WTC11 (cell line): ENCODE measurements around the gene AHSG. TPM values are rescaled to one million over a fixed set of nuclear protein-coding genes. Genes with fewer than 3 reads are reported as not detected.

ENCODE experiments used
- ATAC-seq: fragments of 200-7000 bp; cut with Tn5 transposase; 2 replicates; pipeline ENCODE4 v1.10.0; 2021; ENCODE audit warnings: mild to moderate bottlenecking, moderate library complexity
- CTCF ChIA-PET: fragments of 300-600 bp; sonication (Branson Sonifier 250); formaldehyde crosslinking; loops from one replicate; lab custom pipeline; 2021; ENCODE audit warnings: antibody characterized with exemption; lab: Charles Lee
- POLR2A ChIA-PET: fragments of 350-600 bp; sonication (Branson Sonifier 250); formaldehyde crosslinking; loops from one replicate; lab custom pipeline; 2021; ENCODE audit warnings: antibody characterized with exemption; lab: Charles Lee
- DNase-seq: peaks from one replicate; pipeline ENCODE4 v3.0.0; 2021; ENCODE audit warnings: low spot score
- H3K27ac Mint-ChIP-seq: 2 replicates; pipeline ENCODE4 v1.8.0; 2021; ENCODE audit warnings: mixed read lengths
- H3K27me3 Mint-ChIP-seq: 2 replicates; pipeline ENCODE4 v1.8.0; 2021; ENCODE audit warnings: low read depth, mild to moderate bottlenecking, moderate library complexity, mixed read lengths
- H3K36me3 Mint-ChIP-seq: 2 replicates; pipeline ENCODE4 v1.8.0; 2021; ENCODE audit warnings: mixed read lengths
- H3K4me1 Mint-ChIP-seq: 2 replicates; pipeline ENCODE4 v1.8.0; 2022; ENCODE audit warnings: mixed read lengths
- H3K4me3 Mint-ChIP-seq: 2 replicates; pipeline ENCODE4 v1.8.0; 2021; ENCODE audit warnings: mild to moderate bottlenecking, moderate library complexity, mixed read lengths
- H3K9me3 Mint-ChIP-seq: 2 replicates; pipeline ENCODE4 v1.8.0; 2021; ENCODE audit warnings: mixed read lengths
- AFF4 ChIP-seq: sonication (generic); formaldehyde crosslinking; IDR thresholded peaks from 2 replicates; pipeline ENCODE4 v1.8.1; 2023; ENCODE audit warnings: mild to moderate bottlenecking, missing genetic modification reagents, borderline replicate concordance
- CBFB ChIP-seq: sonication (generic); formaldehyde crosslinking; IDR thresholded peaks from 2 replicates; pipeline ENCODE4 v1.8.1; 2022; ENCODE audit warnings: mild to moderate bottlenecking, low read depth, missing genetic modification reagents
- CREM ChIP-seq: sonication (generic); formaldehyde crosslinking; IDR thresholded peaks from 2 replicates; pipeline ENCODE4 v1.8.1; 2022; ENCODE audit warnings: mild to moderate bottlenecking, missing genetic modification reagents, moderate library complexity
- ERG ChIP-seq: fragments of 250-450 bp; sonication (Bioruptor Pico); IDR thresholded peaks from 2 replicates; pipeline ENCODE4 v1.8.0; 2021; ENCODE audit warnings: mild to moderate bottlenecking
- FOXP1 ChIP-seq: sonication (generic); formaldehyde crosslinking; IDR thresholded peaks from 2 replicates; pipeline ENCODE4 v1.8.0; 2022; ENCODE audit warnings: missing genetic modification reagents, mild to moderate bottlenecking, moderate library complexity, borderline replicate concordance
- IRF2 ChIP-seq: sonication (generic); formaldehyde crosslinking; IDR thresholded peaks from 2 replicates; pipeline ENCODE4 v1.8.0; 2022; ENCODE audit warnings: low read depth, missing genetic modification reagents, borderline replicate concordance
- KAT7 ChIP-seq: sonication (generic); formaldehyde crosslinking; IDR thresholded peaks from 2 replicates; pipeline ENCODE4 v1.8.1; 2023; ENCODE audit warnings: missing genetic modification reagents, mild to moderate bottlenecking, borderline replicate concordance
- SOX15 ChIP-seq: fragments of 250-450 bp; sonication (Bioruptor Pico); IDR thresholded peaks from 2 replicates; pipeline ENCODE4 v1.9.0; 2021; ENCODE audit warnings: mild to moderate bottlenecking
- SP1 ChIP-seq: sonication (generic); formaldehyde crosslinking; conservative IDR thresholded peaks from 2 replicates; pipeline ENCODE4 v1.8.1; 2022; ENCODE audit warnings: missing genetic modification reagents
- STAT6 ChIP-seq: sonication (generic); formaldehyde crosslinking; conservative IDR thresholded peaks from 2 replicates; pipeline ENCODE4 v1.8.1; 2023; ENCODE audit warnings: mild to moderate bottlenecking, low read depth, missing genetic modification reagents, moderate library complexity
- TEAD1 ChIP-seq: sonication (generic); formaldehyde crosslinking; IDR thresholded peaks from 2 replicates; pipeline ENCODE4 v1.8.0; 2022; ENCODE audit warnings: mild to moderate bottlenecking, missing genetic modification reagents
- ZNF121 ChIP-seq: sonication (generic); formaldehyde crosslinking; IDR thresholded peaks from 2 replicates; pipeline ENCODE4 v1.8.0; 2023; ENCODE audit warnings: missing genetic modification reagents
- ZNF232 ChIP-seq: sonication (generic); formaldehyde crosslinking; IDR thresholded peaks from 2 replicates; pipeline ENCODE4 v1.8.0; 2022; ENCODE audit warnings: mild to moderate bottlenecking, missing genetic modification reagents
- ZNF425 ChIP-seq: fragments of 250-450 bp; sonication (Bioruptor Pico); conservative IDR thresholded peaks from 2 replicates; pipeline ENCODE4 v1.9.0; 2021; ENCODE audit warnings: mild to moderate bottlenecking
- ZNF532 ChIP-seq: fragments of 250-450 bp; sonication (Bioruptor Pico); IDR thresholded peaks from 2 replicates; pipeline ENCODE4 v1.9.0; 2021; ENCODE audit warnings: mild to moderate bottlenecking, borderline replicate concordance
- ZNF671 ChIP-seq: fragments of 250-450 bp; sonication (Bioruptor Pico); IDR thresholded peaks from 2 replicates; pipeline ENCODE4 v1.8.0; 2021; ENCODE audit warnings: mild to moderate bottlenecking
- total RNA-seq: library from RNA; stranded (reverse); gene quantifications from 3 replicates; pipeline ENCODE4 v1.2.3, GENCODE V29; 2021

AHSG gene
- total RNA-seq, 1 experiment from 2014 or later, result 1.9 TPM

GRCh38 chr3:186664506-186664905, 51.6 kb downstream of the AHSG start (continued):
- TF ChIP-seq STAT6 (CRISPR knock-in tag) (no peak), TEAD1 (CRISPR knock-in tag) (no peak), FOXP1 (no peak), ZNF671 (no peak), ERG (no peak), IRF2 (no peak)
- TF ChIP-seq, all 79 proteins: peak for 0

DNA sequence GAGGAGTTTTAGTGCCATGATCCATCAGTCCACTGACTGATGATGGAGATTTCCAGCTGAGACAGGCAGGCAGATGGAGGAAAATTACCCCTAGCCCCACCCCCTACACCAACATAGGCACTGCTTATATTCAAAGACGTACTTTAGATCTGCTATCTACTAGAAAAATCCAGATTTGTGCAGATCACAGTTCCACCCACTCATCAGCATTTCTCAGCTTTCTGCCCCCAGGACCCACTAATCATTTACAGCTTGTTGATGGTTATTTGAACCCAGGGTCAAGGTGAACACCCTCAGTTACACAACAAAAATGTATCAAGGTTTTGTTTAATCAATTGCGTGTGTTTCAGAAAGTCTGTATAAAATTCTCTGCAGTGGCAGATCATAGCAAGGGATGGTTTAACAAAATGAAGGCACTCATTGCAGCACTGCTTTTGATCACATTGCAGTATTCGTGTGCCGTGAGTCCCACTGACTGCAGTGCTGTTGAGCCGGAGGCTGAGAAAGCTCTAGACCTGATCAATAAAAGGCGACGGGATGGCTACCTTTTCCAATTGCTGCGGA, 52.8 kb downstream of the AHSG start, which contains the start of gene HRG:
HRG (plus strand) TSS at position 390 of the 564 bp plus-strand sequence; CDS start at position 408, 18 bp downstream.
- Mint-ChIP-seq H3K27me3 (no peaks in the 10 kb centered on the region; the same call in 1 of the 2 replicates), H3K4me3 (no peak within 1 kb of the TSS), H3K9me3 (no peaks in the 10 kb centered on the region), H3K36me3 (no peaks in the 10 kb centered on the region), H3K27ac (no peak within 1 kb of the TSS), H3K4me1 (peaks cover 56% of the 10 kb centered on the region)
- TF ChIP-seq ZNF121 (CRISPR knock-in tag), result no peak
- no peak for TF ChIP-seq ZNF425 (CRISPR knock-in tag)
- no peak for TF ChIP-seq CREM (CRISPR knock-in tag)
- TF ChIP-seq CBFB (CRISPR knock-in tag), result no peak
- TF ChIP-seq SOX15 (CRISPR knock-in tag), result no peak
- TF ChIP-seq ZNF232 (CRISPR knock-in tag), result no peak
- no peak for TF ChIP-seq SP1 (CRISPR knock-in tag)
- TF ChIP-seq ZNF532 (CRISPR knock-in tag), result no peak
- TF ChIP-seq KAT7 (CRISPR knock-in tag), result no peak
- TF ChIP-seq AFF4 (CRISPR knock-in tag), result no peak
- ChIA-PET POLR2A (interaction anchor here (0.6 kb wide), 1 partner anchor 97 kb away, joined by 4 read pairs; no protein-coding TSS in a partner anchor), CTCF (no interaction called here)
- DNase-seq (no peak), ATAC-seq (no peak)
